Astrocyte (in vitro differentiated cells and primary cell): Measurements from ENCODE around the gene SBNO2.

Experiments
- EZH2 ChIP-seq: IDR thresholded peaks from 2 replicates; pipeline ENCODE4 v1.6.1; 2012; ENCODE audit warnings: mild to moderate bottlenecking, low read length, inconsistent platforms; ENCODE audit not compliant: insufficient read depth
- TF ChIP-seq, protein P1 (sequence below): IDR thresholded peaks from 2 replicates; pipeline ENCODE4 v1.5.1; 2011; ENCODE audit warnings: low read depth, mild to moderate bottlenecking, inconsistent platforms, low read length, moderate library complexity; ENCODE audit not compliant: insufficient read depth

DNA sequence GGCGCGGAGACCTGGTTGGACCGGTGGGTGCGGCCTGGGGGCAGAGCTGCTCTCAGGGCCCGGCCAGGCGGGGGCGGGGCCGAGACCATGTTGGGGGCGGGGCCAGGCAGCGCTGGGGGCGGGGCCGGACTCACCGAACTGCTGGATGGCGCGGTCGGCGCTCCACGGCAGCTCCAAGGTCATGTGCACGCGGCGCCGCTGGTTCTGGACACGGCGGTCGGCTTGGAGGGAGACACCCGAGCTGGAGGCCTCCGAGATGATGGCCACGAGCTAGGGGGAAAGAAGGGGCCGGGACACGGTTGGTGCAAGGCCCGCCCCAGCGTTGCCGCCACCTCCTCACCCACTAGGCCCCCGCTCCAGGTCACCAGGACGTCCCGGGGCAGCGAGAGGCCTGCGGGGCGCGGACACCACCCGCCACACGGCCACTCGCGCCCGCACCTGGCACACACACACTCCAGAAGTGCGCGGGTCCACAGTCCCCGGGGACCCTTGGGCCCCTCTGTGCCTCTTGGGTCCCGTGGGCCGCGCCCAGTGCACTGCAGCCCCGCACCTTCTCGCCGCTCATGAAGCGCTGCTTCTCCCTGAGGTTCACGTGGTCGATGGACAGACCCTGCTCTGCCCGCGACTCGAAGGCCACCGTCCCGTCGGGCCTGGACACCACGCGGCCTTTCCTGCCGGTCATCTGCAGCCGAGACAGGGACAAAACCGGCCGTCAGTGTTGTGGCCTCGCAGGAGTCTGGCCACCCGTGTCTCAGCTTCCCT is 61.6 kb downstream of the SBNO2 start:
- TF ChIP-seq, protein P1, sequence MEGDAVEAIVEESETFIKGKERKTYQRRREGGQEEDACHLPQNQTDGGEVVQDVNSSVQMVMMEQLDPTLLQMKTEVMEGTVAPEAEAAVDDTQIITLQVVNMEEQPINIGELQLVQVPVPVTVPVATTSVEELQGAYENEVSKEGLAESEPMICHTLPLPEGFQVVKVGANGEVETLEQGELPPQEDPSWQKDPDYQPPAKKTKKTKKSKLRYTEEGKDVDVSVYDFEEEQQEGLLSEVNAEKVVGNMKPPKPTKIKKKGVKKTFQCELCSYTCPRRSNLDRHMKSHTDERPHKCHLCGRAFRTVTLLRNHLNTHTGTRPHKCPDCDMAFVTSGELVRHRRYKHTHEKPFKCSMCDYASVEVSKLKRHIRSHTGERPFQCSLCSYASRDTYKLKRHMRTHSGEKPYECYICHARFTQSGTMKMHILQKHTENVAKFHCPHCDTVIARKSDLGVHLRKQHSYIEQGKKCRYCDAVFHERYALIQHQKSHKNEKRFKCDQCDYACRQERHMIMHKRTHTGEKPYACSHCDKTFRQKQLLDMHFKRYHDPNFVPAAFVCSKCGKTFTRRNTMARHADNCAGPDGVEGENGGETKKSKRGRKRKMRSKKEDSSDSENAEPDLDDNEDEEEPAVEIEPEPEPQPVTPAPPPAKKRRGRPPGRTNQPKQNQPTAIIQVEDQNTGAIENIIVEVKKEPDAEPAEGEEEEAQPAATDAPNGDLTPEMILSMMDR, result no peak
- TF ChIP-seq EZH2, result no peak
